ENCODE results near the gene CTBP2.

The CTBP2 gene

DNA sequence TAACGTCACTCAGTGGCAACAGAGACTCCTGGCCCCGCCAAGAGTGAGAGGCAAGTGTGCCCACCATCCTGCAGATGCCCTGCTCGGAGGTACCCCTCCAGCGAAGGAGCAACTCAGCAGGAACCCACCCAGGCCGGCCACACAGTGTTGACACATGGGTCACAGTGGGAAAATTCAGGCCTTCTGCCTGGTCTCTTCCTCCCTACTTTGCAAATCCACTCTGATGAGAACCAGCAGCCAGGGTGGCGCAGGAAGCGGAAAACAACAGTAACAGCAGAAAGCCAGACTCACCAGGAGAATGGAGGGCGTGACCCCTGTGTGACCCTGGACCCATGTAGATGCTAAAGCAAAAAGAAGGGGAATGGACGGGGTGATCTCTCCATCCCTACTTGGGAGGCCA lies 53.8 kb downstream of the CTBP2 start:
- DNase-seq (ENCODE audit: low spot score), result no peak

DNA sequence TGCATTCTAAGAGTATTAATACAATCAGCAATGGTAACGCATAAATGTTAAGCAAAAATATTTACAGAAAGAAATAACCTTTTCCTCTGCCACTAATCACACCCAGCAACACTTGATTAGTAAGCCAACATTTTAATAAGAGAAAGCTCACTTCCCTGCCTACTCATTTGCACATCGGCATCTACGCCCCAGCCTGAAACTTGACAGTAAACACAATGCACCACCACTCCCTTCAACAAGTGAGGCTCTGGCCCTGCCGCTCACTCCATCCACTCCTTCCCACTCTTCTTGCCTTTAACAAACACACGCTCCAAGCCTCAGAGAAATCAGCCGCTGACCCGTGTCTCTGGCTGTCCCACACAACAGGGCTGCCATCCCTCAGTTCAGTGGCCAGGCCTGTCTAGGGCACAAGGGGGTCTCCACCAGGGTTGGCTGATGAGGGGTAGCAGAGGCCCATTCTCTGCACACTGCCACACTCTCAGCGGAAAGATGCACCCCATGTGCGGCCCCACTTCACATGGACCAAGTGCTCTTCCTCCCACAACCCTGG lies 54.6 kb downstream of the CTBP2 start:
- no peak for DNase-seq (ENCODE audit: low spot score)

DNA sequence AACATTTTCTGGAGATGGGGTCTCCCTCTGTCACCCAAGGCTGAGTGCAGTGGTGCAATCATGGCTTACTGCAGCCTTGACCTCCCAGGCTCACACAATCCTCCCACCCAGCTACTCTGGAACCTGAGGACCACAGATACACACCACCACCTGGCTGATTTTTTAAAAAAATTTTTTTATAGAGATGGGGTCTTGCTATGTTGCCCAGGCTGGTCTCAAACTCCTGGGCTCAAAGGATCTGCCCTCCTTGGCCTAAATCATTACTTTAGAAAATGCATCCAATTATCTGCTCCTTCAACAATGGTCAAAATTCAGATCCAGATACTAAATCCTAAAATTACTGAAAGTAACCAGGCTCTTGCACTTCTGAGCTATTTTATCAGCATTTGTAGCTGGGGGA lies 55.2 kb downstream of the CTBP2 start:
- no peak for DNase-seq (ENCODE audit: low spot score)

DNA sequence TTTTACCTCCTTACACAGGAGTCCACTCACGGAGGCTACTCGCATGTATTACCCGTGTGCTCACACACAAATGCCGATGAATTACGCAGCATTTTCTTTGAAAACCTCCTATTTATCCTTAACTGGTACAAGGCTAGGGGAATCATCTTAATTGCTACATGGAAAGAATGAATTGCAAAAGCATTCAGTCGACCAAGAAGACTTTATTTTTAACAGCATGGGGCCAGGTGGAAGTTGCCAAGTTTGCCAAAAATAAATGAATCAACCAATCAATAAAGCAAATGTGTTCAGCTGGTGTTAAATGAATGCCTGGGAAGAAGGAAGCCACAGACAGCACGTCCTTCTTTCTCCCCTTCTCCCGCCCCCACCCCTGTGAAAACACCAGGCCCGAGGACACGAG lies 55.8 kb downstream of the CTBP2 start:
- DNase-seq (ENCODE audit: low spot score), result no peak

DNA sequence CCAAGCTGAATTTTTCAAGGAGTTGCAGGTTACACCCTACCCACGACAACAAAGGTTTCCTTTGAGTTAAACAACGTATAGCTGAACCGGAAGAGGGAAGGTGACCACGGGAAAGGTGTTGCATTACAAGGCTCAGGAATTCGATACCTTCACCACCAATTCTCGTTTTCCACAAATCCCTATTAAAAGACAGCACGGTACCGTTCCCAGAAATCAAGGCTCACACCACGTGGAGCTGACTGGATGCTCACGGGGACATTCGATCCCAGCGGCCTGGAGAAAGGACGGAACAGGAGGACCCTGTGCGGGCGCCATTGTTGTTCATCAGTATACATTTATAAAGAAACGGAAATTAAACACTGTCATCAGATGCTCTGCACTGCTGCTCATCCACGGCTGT lies 56.4 kb downstream of the CTBP2 start:
- no peak for DNase-seq (ENCODE audit: low spot score)

DNA sequence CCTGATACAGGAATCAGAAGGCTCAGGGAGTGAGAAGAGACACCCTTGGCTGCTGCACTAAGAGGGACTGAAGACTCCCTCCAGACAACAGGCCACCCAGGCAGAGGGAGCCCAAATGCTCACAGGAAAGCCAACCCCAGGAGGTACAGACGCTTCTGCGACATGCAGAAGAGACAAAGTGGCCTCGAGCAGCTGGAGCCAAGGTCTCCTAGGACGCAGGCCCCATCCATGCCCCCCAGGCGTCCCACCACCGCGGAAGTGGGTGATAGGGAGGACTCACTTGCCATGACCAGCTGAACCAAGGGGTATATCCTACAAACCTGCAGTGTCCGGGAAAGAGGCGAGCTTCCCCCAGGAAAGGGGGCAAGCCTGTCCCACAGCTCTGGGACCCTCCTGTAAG lies 56.9 kb downstream of the CTBP2 start:
- DNase-seq (ENCODE audit: low spot score), result no peak

DNA sequence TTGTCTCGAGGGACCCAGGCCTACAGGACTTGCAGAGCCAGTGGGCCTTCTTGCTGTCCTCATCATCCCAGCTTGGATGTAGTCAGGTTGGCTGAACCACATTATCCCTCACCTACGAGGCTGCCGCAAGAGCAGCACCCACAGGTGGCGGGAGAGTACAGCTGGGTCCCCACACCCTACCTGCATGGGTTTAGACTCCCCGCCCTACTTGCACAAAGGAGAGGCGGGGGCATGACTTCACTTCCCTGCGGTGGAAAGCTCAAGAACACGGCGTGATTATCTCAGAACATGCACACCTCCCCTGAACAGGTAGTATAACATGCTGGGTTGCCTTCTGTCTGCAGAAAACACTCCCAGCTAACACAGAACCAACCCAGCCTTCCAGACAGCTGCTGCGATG lies 57.5 kb downstream of the CTBP2 start:
- DNase-seq (ENCODE audit: low spot score), result no peak

DNA sequence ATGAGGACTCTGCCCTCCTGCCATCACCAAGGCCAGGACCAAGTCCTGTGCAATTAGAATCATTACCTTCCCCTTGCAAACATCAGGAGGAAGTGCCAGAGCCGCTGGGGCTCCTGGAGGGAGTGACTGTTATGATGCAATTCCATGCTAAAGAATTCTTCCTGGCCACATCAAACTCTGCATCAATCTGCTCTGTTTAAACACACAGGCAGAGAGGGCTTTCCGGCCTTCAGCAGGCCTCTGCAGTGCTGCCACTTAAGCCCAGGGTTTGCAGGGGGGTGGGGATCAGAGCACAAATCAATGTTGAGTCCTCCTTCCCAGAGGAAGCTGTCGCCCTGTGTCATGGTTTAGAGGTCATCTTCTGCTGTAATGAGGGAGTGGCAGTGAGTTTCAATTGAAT lies 58.1 kb downstream of the CTBP2 start:
- DNase-seq (ENCODE audit: low spot score), result peak; percentile 52

DNA sequence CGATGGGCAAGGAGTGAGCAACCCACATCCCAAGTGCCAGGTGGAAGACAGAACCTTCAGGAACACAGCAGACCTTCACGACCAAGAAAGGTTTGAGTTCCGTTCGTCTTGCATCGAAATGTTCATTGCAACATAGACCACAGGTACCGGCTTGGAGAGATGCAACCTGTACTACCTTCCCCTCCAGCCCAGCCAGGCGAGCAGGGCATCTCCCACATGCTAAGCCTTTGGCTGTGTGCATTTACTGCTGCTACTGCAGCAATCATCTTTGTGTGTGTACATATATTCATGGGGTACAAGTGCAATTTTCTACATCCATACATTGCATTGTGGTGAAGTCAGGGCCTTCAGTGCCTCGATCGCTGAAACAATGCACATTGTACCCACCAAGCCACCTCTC lies 58.8 kb downstream of the CTBP2 start:
- no peak for DNase-seq (ENCODE audit: low spot score)

DNA sequence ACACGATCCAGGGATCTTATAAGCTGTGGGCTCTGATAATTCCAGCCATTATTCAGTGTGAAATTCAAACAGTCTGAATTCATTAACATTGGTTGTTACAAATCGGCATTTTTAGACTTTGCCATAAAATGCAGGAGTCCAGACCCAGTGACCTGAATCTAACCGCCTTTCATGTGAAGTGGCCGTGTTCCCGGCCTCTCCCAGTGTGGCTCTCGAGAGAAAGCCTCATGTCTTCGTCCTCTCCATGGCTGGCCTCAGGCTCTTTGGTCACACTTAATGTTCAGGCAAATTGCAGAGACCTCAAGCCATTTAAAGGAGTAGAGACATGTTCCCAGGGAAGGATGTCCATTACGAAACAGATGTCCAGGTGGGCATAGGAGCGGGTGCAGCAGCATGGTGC lies 59.3 kb downstream of the CTBP2 start:
- no peak for DNase-seq (ENCODE audit: low spot score)

DNA sequence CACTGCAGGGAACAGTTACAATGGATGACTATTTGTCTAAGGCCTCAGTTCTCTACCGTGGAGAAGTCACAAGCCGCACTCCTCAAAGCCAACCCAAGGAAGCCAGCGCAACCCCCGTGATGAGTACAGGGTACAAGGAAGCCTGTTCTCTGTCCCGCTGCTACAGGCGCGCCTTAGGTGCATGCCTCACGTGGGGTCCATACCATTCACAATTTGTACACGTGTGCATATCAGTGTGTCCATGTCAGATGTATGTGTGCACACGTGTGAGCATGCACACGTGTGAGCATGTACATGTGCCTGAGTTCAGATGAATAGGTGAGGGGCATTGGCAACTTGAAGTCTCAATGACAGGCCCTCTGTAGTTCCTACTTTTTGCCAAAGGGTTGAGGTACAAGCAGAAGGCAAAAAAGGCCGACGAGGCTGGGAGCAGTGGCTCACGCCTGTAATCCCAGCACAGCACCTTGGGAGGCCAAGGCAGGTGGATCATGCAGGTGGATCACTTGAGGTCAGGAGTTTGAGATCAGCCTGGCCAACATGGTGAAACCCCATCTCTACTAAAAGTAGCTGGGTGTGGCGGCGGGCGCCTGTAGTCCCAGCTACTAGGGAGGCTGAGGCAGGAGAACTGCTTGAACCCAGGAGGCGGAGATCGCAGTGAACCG lies 62.8 kb downstream of the CTBP2 start:
- DNase-seq (ENCODE audit: low spot score), result no peak

DNA sequence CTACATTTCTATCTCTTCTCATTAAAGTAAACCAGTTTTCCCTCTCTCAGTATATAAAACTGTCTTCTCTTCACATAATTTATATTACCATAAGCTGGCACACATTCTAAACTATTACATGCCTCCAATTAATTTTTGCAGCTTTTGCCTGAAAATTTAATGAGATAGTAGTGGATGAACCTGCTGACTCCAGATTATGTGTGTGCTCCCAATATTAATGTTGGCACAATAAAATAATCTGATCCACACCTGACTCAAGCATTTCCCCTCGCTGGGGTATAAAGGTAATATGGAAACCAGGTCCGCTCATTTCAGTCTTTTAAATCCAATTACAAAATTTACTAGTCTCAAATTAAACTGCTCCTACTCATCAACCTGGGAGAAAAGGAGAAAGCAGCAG lies 63.4 kb downstream of the CTBP2 start:
- DNase-seq (ENCODE audit: low spot score), result no peak

DNA sequence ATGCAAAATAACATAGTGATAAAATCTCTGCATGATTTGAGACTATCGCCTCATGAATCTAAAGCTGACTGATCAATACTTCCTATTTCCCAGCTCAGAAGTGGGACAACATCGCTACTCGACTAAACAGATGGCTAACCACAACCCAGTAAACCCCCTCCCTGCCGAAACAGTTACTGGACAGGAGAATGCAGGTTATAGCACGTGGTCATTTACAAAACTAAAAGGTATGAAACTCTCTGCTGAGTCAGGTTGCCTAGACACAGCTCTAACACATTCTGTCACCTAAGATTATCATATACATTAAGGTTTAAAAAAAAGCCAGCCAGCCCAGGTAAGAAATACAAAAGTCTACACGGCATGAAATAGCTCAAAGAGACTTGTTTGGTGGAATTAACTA lies 64.0 kb downstream of the CTBP2 start:
- no peak for DNase-seq (ENCODE audit: low spot score)

DNA sequence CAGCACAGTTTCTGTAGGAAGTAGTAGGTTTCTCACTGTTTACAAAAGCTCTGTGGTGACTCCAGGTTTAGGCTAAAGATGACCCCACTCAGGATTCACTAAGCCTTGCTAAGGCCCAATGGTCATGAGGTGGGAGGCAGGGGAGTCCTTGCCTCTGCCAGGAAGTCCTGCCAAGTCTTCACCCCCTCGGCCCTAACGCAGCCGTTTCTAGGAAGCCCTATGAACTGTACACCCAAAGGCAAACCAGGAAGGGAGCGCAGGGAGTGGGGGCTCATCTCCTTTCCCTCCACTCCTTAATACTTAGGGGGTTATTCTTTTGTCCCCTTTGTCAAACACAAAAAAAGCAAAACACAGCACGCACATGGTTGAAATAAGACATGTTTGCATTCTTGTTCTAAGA lies 64.6 kb downstream of the CTBP2 start:
- DNase-seq (ENCODE audit: low spot score), result no peak

DNA sequence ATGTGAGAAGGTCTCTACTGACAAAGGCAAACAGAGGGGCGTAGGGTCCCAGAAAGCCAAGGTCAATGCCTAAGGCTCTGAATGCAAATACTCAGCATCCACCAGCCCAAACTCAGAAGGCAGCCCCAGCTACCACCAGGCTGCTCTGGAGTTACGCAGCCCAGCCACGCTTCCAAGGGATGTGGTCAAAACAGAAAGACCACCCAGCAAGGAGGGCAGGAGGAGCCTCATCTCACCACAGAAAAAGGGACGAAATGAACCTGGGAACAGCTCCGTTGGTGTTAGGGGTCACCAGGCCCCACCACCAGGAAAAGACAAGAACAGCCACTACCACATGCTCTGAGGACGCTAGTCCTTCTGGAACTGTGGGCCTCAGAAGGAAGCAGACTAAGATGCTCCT lies 65.1 kb downstream of the CTBP2 start:
- DNase-seq (ENCODE audit: low spot score), result no peak

DNA sequence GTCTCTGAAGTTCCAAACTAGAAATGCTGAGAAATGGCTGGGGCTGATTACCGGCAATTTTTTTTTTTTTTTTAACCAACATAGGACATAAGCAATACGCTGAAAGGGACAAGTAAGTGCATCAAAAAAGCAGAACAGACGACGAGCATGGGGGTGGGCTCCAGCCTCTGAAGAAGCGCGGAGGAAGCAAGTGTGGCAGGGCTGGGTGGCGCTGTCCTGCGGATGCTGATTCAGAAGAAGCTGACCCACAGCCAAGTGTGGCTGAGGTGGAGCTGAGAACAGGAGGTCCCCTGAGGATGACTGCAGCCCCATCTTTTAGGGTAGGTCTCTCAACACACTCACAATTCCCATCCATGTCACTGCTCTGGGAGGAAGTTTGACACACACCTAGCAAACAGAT lies 65.6 kb downstream of the CTBP2 start:
- no peak for DNase-seq (ENCODE audit: low spot score)

DNA sequence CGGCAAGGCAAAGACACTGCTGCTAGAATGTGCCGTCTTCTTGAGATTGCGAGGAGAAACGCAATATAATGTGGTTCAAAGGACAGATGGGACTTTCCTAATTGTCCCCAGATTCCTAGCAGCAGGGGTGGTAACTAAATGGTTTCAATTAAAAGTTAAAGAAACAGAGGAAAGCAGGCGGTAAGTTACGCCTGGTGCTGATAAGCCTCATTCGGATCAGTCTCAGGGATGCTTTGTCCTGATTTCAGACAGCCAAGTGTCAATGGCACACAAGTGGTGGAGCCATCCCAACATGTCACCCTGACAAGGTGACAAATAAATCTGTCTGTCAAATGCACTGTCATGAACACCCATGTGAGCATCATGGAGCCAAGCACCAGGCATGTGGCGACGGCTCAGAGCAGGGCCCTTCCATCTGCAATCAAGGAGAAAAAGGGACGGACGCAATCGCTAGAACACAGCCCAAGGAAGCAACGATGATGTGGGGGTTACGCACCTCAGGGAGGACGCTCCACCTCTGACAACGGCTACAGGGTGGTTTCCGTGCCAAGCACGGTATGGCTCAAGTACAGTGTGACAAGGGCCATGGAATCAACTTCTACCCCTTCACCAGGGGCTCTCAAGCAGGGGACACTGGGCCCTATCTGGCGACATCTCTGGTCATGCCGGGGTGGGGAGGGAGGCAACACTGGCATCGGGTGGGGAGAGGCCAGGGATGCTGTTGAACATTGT lies 66.2 kb downstream of the CTBP2 start:
- no peak for DNase-seq (ENCODE audit: low spot score)

DNA sequence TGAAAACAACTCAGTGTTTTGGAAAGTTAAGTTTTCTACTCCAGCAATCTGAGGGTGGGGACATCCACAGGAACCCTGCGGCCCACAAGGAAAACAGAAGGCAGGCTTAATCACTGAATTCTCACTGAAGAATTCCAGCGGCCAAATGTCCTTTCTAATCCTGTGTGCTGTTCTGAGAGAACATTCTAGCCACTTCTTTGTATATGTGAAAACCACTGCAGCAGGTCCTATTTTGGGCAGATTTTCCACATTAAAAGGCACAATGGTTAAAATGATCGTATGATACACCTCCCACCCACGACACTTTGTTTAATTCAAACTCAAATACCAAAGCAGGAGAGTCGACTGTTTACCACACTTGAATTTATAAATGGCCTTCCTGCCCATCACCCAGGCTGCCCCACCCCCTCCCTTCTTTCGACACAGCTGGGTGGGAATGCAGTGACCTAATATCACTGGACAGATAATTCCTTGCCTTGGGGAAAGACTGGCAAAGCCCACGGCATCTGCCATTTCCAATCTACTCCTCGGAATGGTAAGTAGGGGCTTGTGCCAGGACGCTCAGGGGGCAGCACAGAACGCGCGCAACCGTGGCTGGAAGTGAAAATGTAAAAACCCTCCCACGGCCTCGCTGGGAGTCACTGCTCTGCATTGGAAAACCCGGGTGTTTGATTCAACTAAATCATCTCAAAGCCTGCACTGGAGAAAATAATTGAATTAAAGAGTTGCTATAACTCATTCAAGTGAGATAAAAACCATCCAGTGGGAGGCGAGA lies 67.0 kb downstream of the CTBP2 start:
- DNase-seq (ENCODE audit: low spot score), result peak; percentile 79

DNA sequence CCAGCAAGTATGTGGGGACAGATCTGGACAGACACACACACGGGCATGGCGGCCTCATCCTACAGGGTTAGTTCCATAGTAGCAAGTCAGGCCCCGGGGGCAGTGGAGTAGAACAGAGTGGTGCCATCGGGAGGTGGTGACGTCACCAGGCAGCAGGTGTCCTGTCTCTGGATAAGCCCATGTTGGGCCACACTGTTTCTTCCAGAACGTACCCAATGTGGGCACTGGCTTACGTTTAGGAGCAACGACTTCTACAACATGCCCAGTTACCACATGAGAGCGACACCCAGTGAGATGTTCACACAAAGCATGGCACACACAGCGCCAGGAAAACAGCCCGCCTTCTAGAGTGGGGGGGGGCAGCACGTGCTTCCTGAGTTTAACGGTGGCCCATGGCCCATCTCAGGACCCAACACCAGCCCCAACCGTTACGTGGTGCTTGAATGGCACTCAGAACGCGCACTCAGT lies 67.8 kb downstream of the CTBP2 start:
- no peak for DNase-seq (ENCODE audit: low spot score)

DNA sequence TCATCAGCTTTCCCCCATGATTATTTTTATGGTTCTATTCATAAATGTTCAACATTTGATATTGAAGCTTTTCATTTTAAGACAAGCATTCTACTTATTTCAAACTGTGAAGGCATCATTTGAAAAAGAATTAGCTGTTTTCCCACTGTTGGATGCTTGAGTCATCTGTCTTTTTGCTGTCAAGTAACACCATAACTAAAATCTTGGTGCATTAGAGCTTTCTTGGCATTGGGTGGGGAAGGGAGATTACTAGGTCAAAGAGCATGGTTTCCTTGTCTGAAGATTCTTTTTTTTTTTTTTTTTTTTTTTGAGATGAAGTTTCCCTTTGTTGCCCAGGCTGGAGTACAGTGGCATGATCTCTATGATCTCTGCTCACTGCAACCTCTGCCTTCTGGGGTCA lies 68.5 kb downstream of the CTBP2 start:
- no peak for DNase-seq (ENCODE audit: low spot score)

DNA sequence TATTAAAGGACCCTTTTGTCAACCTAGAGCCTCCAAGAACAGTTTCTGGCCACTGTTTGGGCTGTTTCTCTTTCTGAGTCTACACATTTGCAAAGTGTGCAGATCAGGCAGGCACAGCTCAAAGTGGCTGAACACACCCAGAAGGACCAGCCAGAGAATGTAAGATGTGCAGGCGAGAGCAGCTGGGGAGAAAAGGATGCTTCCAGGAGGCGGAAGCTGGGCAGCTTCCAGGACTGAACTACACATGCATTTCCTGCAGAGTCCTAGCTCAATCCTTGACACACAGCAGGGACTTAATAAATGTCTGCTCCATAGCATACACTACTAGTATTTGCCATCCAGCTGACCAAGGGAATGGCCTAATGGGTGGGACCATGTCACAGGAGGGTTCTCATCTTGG lies 70.9 kb downstream of the CTBP2 start:
- no peak for DNase-seq (ENCODE audit: low spot score)

DNA sequence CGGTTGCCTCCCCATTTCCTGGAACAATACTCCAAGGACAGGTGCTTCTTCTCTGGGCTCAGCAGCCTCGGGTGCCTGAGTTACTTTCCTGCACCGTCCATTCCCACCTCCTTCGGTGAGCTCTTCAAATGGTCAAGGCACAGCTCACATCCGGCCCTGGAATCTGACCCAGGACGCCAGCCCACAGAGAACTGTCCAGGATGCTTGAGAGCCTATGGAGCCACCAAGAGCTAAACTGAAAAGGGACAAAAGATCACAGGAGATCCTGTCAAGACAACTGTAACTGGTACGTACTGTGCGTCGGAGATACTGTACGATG lies 72.5 kb downstream of the CTBP2 start:
- no peak for DNase-seq (ENCODE audit: low spot score)

Measured in GM03348 (cell line).